HepG2 (cell line): ENCODE measurements around the gene ANKRD65. TPM values are rescaled to one million over a fixed set of nuclear protein-coding genes. Genes with fewer than 3 reads are reported as not detected.

Experiments
- DMAP1 ChIP-seq: IDR thresholded peaks from 2 replicates; pipeline ENCODE4 v1.6.1; 2016
- FOXK2 ChIP-seq: fragments of 450-650 bp; IDR thresholded peaks from 2 replicates; pipeline ENCODE4 v1.6.1; 2016
- HMG20A ChIP-seq: IDR thresholded peaks from 2 replicates; pipeline ENCODE4 v1.6.1; 2016; ENCODE audit warnings: borderline replicate concordance
- MBNL3 ChIP-seq: fragments of 250-450 bp; sonication (Bioruptor Pico); conservative IDR thresholded peaks from 2 replicates; pipeline ENCODE4 v1.8.0; 2022; ENCODE audit warnings: mild to moderate bottlenecking, inconsistent platforms
- NONO ChIP-seq, 2 experiments: fragments of 450-650 bp in 1 of 2; sonication (generic) in 1 of 2; formaldehyde crosslinking in 1 of 2; IDR thresholded peaks in 1 of 2; conservative IDR thresholded peaks in 1 of 2; 2 replicates each; pipeline versions ENCODE4 v1.6.1 to v1.8.0; 2017 to 2022; ENCODE audit warnings: mild to moderate bottlenecking in 1 of 2, missing genetic modification reagents in 1 of 2, moderate library complexity in 1 of 2
- RFX3 ChIP-seq: IDR thresholded peaks from 2 replicates; pipeline ENCODE4 v1.6.1; 2016; ENCODE audit warnings: missing biosample characterization, missing genetic modification reagents
- SRF ChIP-seq: IDR thresholded peaks from 2 replicates; pipeline ENCODE4 v1.6.1; 2011; ENCODE audit warnings: mild to moderate bottlenecking, low read depth, low read length, moderate library complexity
- TBX2 ChIP-seq: sonication (generic); formaldehyde crosslinking; IDR thresholded peaks from 2 replicates; pipeline ENCODE4 v1.5.0; 2020; ENCODE audit warnings: missing genetic modification reagents, mild to moderate bottlenecking, borderline replicate concordance
- ZBTB7A ChIP-seq: sonication (generic); formaldehyde crosslinking; IDR thresholded peaks from 2 replicates; pipeline ENCODE4 v1.8.0; 2022; ENCODE audit warnings: mild to moderate bottlenecking, missing genetic modification reagents
- ZNF367 ChIP-seq: sonication (generic); formaldehyde crosslinking; IDR thresholded peaks from 2 replicates; pipeline ENCODE4 v1.4.0; 2020; ENCODE audit warnings: missing genetic modification reagents, borderline replicate concordance
- ZNF558 ChIP-seq: sonication (generic); formaldehyde crosslinking; IDR thresholded peaks from 2 replicates; pipeline ENCODE4 v1.9.0; 2022; ENCODE audit warnings: mild to moderate bottlenecking, missing genetic modification reagents, borderline replicate concordance
- polyA plus RNA-seq, 8 experiments: library from polyadenylated mRNA; depleted of rRNA in 3 of 8; stranded (reverse) in 7 of 8; unstranded in 1 of 8; fragments of >200 nt; fragmentation: Illumina TruSeq in 4 of 8; extraction: Trizol in 4 of 8; gene quantifications; 2 replicates each; pipeline versions ENCODE4 v1.2.1 to v1.2.3, GENCODE V29; 2011 to 2016; ENCODE audit warnings: low read depth in 4 of 8, missing spikeins in 1 of 8, mixed read lengths in 1 of 8; ENCODE audit not compliant: insufficient read depth in 1 of 8
- total RNA-seq, 5 experiments: library from RNA; depleted of rRNA; stranded (reverse); fragments of >200 nt; fragmentation: Illumina TruSeq; extraction: Trizol; gene quantifications; 2 replicates each; pipeline ENCODE4 v1.2.3, GENCODE V29; 2016; ENCODE audit warnings: low read depth in 1 of 5
- TF ChIP-seq, protein P1 (sequence below): sonication (generic); formaldehyde crosslinking; IDR thresholded peaks from 2 replicates; pipeline ENCODE4 v1.5.1; 2020; ENCODE audit warnings: mild to moderate bottlenecking, moderate library complexity, missing genetic modification reagents
- TF ChIP-seq, protein P2 (sequence below): sonication (generic); formaldehyde crosslinking; IDR thresholded peaks from 2 replicates; pipeline ENCODE4 v1.5.0; 2020; ENCODE audit warnings: mild to moderate bottlenecking, missing genetic modification reagents
- TF ChIP-seq, protein P3 (sequence below): sonication (generic); formaldehyde crosslinking; IDR thresholded peaks from 2 replicates; pipeline ENCODE4 v1.8.1; 2023; ENCODE audit warnings: mild to moderate bottlenecking, missing genetic modification reagents
- TF ChIP-seq, protein P4 (sequence below): sonication (generic); formaldehyde crosslinking; IDR thresholded peaks from 2 replicates; pipeline ENCODE4 v1.4.0; 2020; ENCODE audit warnings: mild to moderate bottlenecking, missing genetic modification reagents
- TF ChIP-seq, protein P5 (sequence below): IDR thresholded peaks from 2 replicates; pipeline ENCODE4 v1.6.1; 2018; ENCODE audit warnings: missing genetic modification reagents, mild to moderate bottlenecking, missing compliant biosample characterization
- TF ChIP-seq, protein P6 (sequence below): sonication (generic); formaldehyde crosslinking; IDR thresholded peaks from 2 replicates; pipeline ENCODE4 v1.5.0; 2020; ENCODE audit warnings: missing genetic modification reagents
- TF ChIP-seq, protein P7 (sequence below): sonication (generic); formaldehyde crosslinking; IDR thresholded peaks from 2 replicates; pipeline ENCODE4 v1.5.1; 2020; ENCODE audit warnings: missing genetic modification reagents, mild to moderate bottlenecking, borderline replicate concordance

ANKRD65 gene
- total and polyA plus RNA-seq, 2 of the 13 experiments (the other 11 are each of a cell fraction or from before 2014, with no cell fraction given): 12.1 to 30.1 TPM

DNA sequence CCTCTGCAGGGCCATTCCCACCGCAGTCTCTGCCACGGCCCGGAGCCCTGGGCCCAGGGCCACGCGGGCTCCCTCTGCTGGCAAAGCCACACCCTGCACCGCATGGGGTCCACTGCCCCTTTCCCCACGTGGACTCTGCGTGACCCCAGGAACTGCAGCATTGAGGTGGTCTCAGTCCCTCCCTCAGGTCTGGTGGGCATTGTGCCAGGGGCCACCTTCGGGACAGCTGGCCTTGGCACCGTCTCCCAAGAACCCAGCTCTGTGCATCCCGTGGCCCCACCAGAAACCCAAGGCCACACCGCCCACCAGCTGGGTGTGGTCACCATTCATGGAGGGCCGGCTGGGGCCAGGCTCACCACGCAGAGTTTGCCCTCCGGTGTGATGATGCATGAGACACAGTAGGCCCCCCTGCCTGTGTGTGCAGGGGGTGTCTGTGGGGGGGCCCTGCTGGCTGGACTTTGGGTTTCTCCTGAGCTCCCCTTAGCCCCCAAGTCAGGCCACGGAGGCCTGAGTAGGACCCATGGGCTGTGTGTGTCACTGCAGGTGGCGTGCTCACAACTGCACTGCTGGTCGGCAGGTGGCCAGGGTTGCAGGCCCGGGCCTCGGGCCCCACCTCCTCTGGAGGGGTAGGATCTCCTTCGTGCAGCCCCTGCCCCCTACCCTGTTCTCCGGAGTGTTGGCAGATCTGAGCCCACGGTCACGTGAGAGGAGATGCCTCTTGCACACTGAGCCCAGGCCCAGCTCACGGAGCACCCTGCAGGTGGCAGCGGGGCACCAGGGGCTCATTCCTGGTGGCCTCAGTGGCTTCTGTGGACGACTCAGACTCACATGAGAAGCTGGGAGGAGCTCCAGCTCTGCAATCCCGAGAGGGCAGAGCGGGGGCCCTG is 20.2 kb upstream of the ANKRD65 start (continued):
- TF ChIP-seq ZNF367 (CRISPR knock-in tag): no peak; the same call in 1 of the 2 replicates
- no peak for TF ChIP-seq NONO (IDR thresholded peaks at IDR 0.05)
- TF ChIP-seq NONO (CRISPR knock-in tag; conservative IDR thresholded peaks at IDR 0.05): no peak; the same call in 1 of the 2 replicates
- TF ChIP-seq, protein P1, sequence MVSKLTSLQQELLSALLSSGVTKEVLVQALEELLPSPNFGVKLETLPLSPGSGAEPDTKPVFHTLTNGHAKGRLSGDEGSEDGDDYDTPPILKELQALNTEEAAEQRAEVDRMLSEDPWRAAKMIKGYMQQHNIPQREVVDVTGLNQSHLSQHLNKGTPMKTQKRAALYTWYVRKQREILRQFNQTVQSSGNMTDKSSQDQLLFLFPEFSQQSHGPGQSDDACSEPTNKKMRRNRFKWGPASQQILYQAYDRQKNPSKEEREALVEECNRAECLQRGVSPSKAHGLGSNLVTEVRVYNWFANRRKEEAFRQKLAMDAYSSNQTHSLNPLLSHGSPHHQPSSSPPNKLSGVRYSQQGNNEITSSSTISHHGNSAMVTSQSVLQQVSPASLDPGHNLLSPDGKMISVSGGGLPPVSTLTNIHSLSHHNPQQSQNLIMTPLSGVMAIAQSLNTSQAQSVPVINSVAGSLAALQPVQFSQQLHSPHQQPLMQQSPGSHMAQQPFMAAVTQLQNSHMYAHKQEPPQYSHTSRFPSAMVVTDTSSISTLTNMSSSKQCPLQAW (CRISPR knock-in tag): peak; percentile 77
- TF ChIP-seq DMAP1 (CRISPR knock-in tag): peak; percentile 70; the same call in 1 of the 2 replicates
- peak; percentile 86 for TF ChIP-seq ZBTB7A (CRISPR knock-in tag)
- TF ChIP-seq, protein P2, sequence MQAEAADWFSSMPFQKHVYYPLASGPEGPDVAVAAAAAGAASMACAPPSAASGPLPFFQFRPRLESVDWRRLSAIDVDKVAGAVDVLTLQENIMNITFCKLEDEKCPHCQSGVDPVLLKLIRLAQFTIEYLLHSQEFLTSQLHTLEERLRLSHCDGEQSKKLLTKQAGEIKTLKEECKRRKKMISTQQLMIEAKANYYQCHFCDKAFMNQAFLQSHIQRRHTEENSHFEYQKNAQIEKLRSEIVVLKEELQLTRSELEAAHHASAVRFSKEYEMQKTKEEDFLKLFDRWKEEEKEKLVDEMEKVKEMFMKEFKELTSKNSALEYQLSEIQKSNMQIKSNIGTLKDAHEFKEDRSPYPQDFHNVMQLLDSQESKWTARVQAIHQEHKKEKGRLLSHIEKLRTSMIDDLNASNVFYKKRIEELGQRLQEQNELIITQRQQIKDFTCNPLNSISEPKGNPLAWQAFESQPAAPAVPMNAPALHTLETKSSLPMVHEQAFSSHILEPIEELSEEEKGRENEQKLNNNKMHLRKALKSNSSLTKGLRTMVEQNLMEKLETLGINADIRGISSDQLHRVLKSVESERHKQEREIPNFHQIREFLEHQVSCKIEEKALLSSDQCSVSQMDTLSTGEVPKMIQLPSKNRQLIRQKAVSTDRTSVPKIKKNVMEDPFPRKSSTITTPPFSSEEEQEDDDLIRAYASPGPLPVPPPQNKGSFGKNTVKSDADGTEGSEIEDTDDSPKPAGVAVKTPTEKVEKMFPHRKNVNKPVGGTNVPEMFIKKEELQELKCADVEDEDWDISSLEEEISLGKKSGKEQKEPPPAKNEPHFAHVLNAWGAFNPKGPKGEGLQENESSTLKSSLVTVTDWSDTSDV: no peak
- TF ChIP-seq, protein P3, sequence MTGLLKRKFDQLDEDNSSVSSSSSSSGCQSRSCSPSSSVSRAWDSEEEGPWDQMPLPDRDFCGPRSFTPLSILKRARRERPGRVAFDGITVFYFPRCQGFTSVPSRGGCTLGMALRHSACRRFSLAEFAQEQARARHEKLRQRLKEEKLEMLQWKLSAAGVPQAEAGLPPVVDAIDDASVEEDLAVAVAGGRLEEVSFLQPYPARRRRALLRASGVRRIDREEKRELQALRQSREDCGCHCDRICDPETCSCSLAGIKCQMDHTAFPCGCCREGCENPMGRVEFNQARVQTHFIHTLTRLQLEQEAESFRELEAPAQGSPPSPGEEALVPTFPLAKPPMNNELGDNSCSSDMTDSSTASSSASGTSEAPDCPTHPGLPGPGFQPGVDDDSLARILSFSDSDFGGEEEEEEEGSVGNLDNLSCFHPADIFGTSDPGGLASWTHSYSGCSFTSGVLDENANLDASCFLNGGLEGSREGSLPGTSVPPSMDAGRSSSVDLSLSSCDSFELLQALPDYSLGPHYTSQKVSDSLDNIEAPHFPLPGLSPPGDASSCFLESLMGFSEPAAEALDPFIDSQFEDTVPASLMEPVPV (CRISPR knock-in tag): peak; percentile 52; the same call in 1 of the 2 replicates
- TF ChIP-seq, protein P4, sequence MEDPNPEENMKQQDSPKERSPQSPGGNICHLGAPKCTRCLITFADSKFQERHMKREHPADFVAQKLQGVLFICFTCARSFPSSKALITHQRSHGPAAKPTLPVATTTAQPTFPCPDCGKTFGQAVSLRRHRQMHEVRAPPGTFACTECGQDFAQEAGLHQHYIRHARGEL (CRISPR knock-in tag): no peak
- TF ChIP-seq FOXK2: no peak
- TF ChIP-seq TBX2 (CRISPR knock-in tag): peak; percentile 35; the same call in 1 of the 2 replicates
- TF ChIP-seq ZNF558 (CRISPR knock-in tag): peak; percentile 32; the same call in 1 of the 2 replicates
- no peak; the same call in 1 of the 2 replicates for TF ChIP-seq HMG20A (CRISPR knock-in tag)
- TF ChIP-seq MBNL3: no peak
- TF ChIP-seq, protein P5, sequence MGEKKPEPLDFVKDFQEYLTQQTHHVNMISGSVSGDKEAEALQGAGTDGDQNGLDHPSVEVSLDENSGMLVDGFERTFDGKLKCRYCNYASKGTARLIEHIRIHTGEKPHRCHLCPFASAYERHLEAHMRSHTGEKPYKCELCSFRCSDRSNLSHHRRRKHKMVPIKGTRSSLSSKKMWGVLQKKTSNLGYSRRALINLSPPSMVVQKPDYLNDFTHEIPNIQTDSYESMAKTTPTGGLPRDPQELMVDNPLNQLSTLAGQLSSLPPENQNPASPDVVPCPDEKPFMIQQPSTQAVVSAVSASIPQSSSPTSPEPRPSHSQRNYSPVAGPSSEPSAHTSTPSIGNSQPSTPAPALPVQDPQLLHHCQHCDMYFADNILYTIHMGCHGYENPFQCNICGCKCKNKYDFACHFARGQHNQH (CRISPR knock-in tag): peak; percentile 64; the same call in 1 of the 2 replicates
- no peak for TF ChIP-seq RFX3 (CRISPR knock-in tag)
- TF ChIP-seq, protein P6, sequence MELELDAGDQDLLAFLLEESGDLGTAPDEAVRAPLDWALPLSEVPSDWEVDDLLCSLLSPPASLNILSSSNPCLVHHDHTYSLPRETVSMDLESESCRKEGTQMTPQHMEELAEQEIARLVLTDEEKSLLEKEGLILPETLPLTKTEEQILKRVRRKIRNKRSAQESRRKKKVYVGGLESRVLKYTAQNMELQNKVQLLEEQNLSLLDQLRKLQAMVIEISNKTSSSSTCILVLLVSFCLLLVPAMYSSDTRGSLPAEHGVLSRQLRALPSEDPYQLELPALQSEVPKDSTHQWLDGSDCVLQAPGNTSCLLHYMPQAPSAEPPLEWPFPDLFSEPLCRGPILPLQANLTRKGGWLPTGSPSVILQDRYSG (CRISPR knock-in tag): no peak
- TF ChIP-seq, protein P7, sequence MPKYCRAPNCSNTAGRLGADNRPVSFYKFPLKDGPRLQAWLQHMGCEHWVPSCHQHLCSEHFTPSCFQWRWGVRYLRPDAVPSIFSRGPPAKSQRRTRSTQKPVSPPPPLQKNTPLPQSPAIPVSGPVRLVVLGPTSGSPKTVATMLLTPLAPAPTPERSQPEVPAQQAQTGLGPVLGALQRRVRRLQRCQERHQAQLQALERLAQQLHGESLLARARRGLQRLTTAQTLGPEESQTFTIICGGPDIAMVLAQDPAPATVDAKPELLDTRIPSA (CRISPR knock-in tag): no peak
- no peak for TF ChIP-seq SRF
